WTC11 (cell line): ENCODE results near the gene PARD3B. TPM values are rescaled to one million over a fixed set of nuclear protein-coding genes. Genes with fewer than 3 reads are reported as not detected.

ENCODE experiments used
- ATAC-seq: fragments of 200-7000 bp; cut with Tn5 transposase; 2 replicates; pipeline ENCODE4 v1.10.0; 2021; ENCODE audit warnings: mild to moderate bottlenecking, moderate library complexity
- CTCF ChIA-PET: fragments of 300-600 bp; sonication (Branson Sonifier 250); formaldehyde crosslinking; loops from one replicate; lab custom pipeline; 2021; ENCODE audit warnings: antibody characterized with exemption; lab: Charles Lee
- POLR2A ChIA-PET: fragments of 350-600 bp; sonication (Branson Sonifier 250); formaldehyde crosslinking; loops from one replicate; lab custom pipeline; 2021; ENCODE audit warnings: antibody characterized with exemption; lab: Charles Lee
- DNase-seq: peaks from one replicate; pipeline ENCODE4 v3.0.0; 2021; ENCODE audit warnings: low spot score
- H3K27ac Mint-ChIP-seq: 2 replicates; pipeline ENCODE4 v1.8.0; 2021; ENCODE audit warnings: mixed read lengths
- H3K27me3 Mint-ChIP-seq: 2 replicates; pipeline ENCODE4 v1.8.0; 2021; ENCODE audit warnings: low read depth, mild to moderate bottlenecking, moderate library complexity, mixed read lengths
- H3K36me3 Mint-ChIP-seq: 2 replicates; pipeline ENCODE4 v1.8.0; 2021; ENCODE audit warnings: mixed read lengths
- H3K4me1 Mint-ChIP-seq: 2 replicates; pipeline ENCODE4 v1.8.0; 2022; ENCODE audit warnings: mixed read lengths
- H3K4me3 Mint-ChIP-seq: 2 replicates; pipeline ENCODE4 v1.8.0; 2021; ENCODE audit warnings: mild to moderate bottlenecking, moderate library complexity, mixed read lengths
- H3K9me3 Mint-ChIP-seq: 2 replicates; pipeline ENCODE4 v1.8.0; 2021; ENCODE audit warnings: mixed read lengths
- CBFB ChIP-seq: sonication (generic); formaldehyde crosslinking; IDR thresholded peaks from 2 replicates; pipeline ENCODE4 v1.8.1; 2022; ENCODE audit warnings: mild to moderate bottlenecking, low read depth, missing genetic modification reagents
- CTCF ChIP-seq: fragments of 200-600 bp; IDR thresholded peaks from 2 replicates; pipeline ENCODE4 v1.8.0; 2022; ENCODE audit warnings: antibody characterized with exemption
- E2F1 ChIP-seq: sonication (generic); formaldehyde crosslinking; IDR thresholded peaks from 2 replicates; pipeline ENCODE4 v1.8.0; 2022; ENCODE audit warnings: mild to moderate bottlenecking, missing genetic modification reagents
- EMX1 ChIP-seq: fragments of 250-450 bp; sonication (Bioruptor Pico); IDR thresholded peaks from 2 replicates; pipeline ENCODE4 v1.8.0; 2021; ENCODE audit warnings: mild to moderate bottlenecking
- ERG ChIP-seq: fragments of 250-450 bp; sonication (Bioruptor Pico); IDR thresholded peaks from 2 replicates; pipeline ENCODE4 v1.8.0; 2021; ENCODE audit warnings: mild to moderate bottlenecking
- ETV6 ChIP-seq: sonication (generic); formaldehyde crosslinking; IDR thresholded peaks from 2 replicates; pipeline ENCODE4 v1.8.1; 2022; ENCODE audit warnings: mild to moderate bottlenecking, missing genetic modification reagents
- GABPB1 ChIP-seq: sonication (generic); formaldehyde crosslinking; IDR thresholded peaks from 2 replicates; pipeline ENCODE4 v1.8.1; 2023; ENCODE audit warnings: mild to moderate bottlenecking, missing genetic modification reagents
- GTF2I ChIP-seq: fragments of 250-450 bp; sonication (Bioruptor Pico); conservative IDR thresholded peaks from 2 replicates; pipeline ENCODE4 v1.4.0; 2021; ENCODE audit warnings: mild to moderate bottlenecking
- JUN ChIP-seq: sonication (generic); formaldehyde crosslinking; IDR thresholded peaks from 2 replicates; pipeline ENCODE4 v1.8.0; 2023; ENCODE audit warnings: mild to moderate bottlenecking, missing genetic modification reagents
- MXD4 ChIP-seq: fragments of 250-450 bp; sonication (Bioruptor Pico); IDR thresholded peaks from 2 replicates; pipeline ENCODE4 v1.8.0; 2021; ENCODE audit warnings: mild to moderate bottlenecking, moderate library complexity, borderline replicate concordance
- NR2C2 ChIP-seq: sonication (generic); formaldehyde crosslinking; IDR thresholded peaks from 2 replicates; pipeline ENCODE4 v1.8.0; 2022; ENCODE audit warnings: mild to moderate bottlenecking, missing genetic modification reagents
- PREB ChIP-seq: sonication (generic); formaldehyde crosslinking; IDR thresholded peaks from 2 replicates; pipeline ENCODE4 v1.8.1; 2022; ENCODE audit warnings: mild to moderate bottlenecking, missing genetic modification reagents, moderate library complexity, borderline replicate concordance
- RELA ChIP-seq: sonication (generic); formaldehyde crosslinking; IDR thresholded peaks from 2 replicates; pipeline ENCODE4 v1.8.1; 2022; ENCODE audit warnings: missing genetic modification reagents, mild to moderate bottlenecking, borderline replicate concordance
- SOX15 ChIP-seq: fragments of 250-450 bp; sonication (Bioruptor Pico); IDR thresholded peaks from 2 replicates; pipeline ENCODE4 v1.9.0; 2021; ENCODE audit warnings: mild to moderate bottlenecking
- SP1 ChIP-seq: sonication (generic); formaldehyde crosslinking; conservative IDR thresholded peaks from 2 replicates; pipeline ENCODE4 v1.8.1; 2022; ENCODE audit warnings: missing genetic modification reagents
- TCF7 ChIP-seq: sonication (generic); formaldehyde crosslinking; IDR thresholded peaks from 2 replicates; pipeline ENCODE4 v1.8.0; 2022; ENCODE audit warnings: mild to moderate bottlenecking, low read depth, missing genetic modification reagents, moderate library complexity
- ZBTB21 ChIP-seq: sonication (generic); formaldehyde crosslinking; IDR thresholded peaks from 2 replicates; pipeline ENCODE4 v1.8.1; 2023; ENCODE audit warnings: mild to moderate bottlenecking, missing genetic modification reagents, borderline replicate concordance
- ZNF138 ChIP-seq: sonication (generic); formaldehyde crosslinking; conservative IDR thresholded peaks from 2 replicates; pipeline ENCODE4 v1.8.1; 2022; ENCODE audit warnings: mild to moderate bottlenecking, moderate library complexity, missing genetic modification reagents
- ZNF219 ChIP-seq: sonication (generic); formaldehyde crosslinking; IDR thresholded peaks from 2 replicates; pipeline ENCODE4 v1.8.0; 2023; ENCODE audit warnings: missing genetic modification reagents, mild to moderate bottlenecking, borderline replicate concordance
- ZNF232 ChIP-seq: sonication (generic); formaldehyde crosslinking; IDR thresholded peaks from 2 replicates; pipeline ENCODE4 v1.8.0; 2022; ENCODE audit warnings: mild to moderate bottlenecking, missing genetic modification reagents
- ZNF263 ChIP-seq: sonication (generic); formaldehyde crosslinking; IDR thresholded peaks from 2 replicates; pipeline ENCODE4 v1.8.1; 2022; ENCODE audit warnings: low read depth, mild to moderate bottlenecking, moderate library complexity, missing genetic modification reagents
- ZNF317 ChIP-seq: sonication (generic); formaldehyde crosslinking; IDR thresholded peaks from 2 replicates; pipeline ENCODE4 v1.8.1; 2023; ENCODE audit warnings: low read depth, mild to moderate bottlenecking, moderate library complexity, missing genetic modification reagents, borderline replicate concordance
- ZNF416 ChIP-seq: fragments of 250-450 bp; sonication (Bioruptor Pico); IDR thresholded peaks from 2 replicates; pipeline ENCODE4 v1.9.0; 2021; ENCODE audit warnings: mild to moderate bottlenecking, inconsistent platforms
- total RNA-seq: library from RNA; stranded (reverse); gene quantifications from 3 replicates; pipeline ENCODE4 v1.2.3, GENCODE V29; 2021
- TF ChIP-seq, protein P1 (sequence below): sonication (generic); formaldehyde crosslinking; conservative IDR thresholded peaks from 2 replicates; pipeline ENCODE4 v1.8.1; 2022; ENCODE audit warnings: mild to moderate bottlenecking, missing genetic modification reagents
- TF ChIP-seq, protein P2 (sequence below): fragments of 250-450 bp; sonication (Bioruptor Pico); IDR thresholded peaks from 2 replicates; pipeline ENCODE4 v1.9.0; 2021; ENCODE audit warnings: mild to moderate bottlenecking

PARD3B gene
- total RNA-seq, 1 experiment from 2014 or later: 5.6 TPM

DNA sequence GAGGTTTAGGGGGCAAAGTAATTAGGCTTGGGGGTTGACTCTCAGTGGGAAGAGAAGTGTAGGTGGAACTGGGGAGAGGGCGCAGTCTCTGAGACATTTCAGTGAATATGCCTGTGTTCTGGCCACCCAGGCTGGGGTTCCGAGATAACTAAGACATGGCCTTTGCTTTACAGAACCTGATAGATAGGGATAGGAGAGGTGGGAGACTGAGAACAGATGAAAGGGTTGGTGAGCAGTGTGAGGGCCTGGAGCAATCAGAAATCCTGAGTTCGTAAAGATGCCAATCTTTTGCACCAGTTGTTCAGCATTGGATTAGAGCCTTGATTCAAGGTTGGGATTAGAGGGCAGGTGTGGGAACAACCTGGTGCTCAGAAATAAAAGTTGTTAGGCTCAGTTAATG lies 15.6 kb downstream of the PARD3B start (continued):
- no peak for TF ChIP-seq PREB (CRISPR knock-in tag)
- no peak for TF ChIP-seq EMX1
- TF ChIP-seq GTF2I (CRISPR knock-in tag): no peak
- TF ChIP-seq ZNF232 (CRISPR knock-in tag): no peak

GRCh38 chr2:204561771-204562170 lies 16.5 kb downstream of the PARD3B start:
- Mint-ChIP-seq H3K4me3 (no peak overlapping the region), H3K36me3 (peaks cover 14% of the 10 kb centered on the region), H3K27ac (no peak overlapping the region), H3K27me3 (no peaks in the 10 kb centered on the region), H3K9me3 (peaks cover 22% of the 10 kb centered on the region), H3K4me1 (no peaks in the 10 kb centered on the region)
- ATAC-seq: no peak
- CTCF ChIA-PET: no interaction called here
- DNase-seq: no peak
- TF ChIP-seq E2F1 (CRISPR knock-in tag) (no peak), SOX15 (CRISPR knock-in tag) (no peak), NR2C2 (CRISPR knock-in tag) (no peak), ZNF219 (CRISPR knock-in tag) (no peak), ZNF138 (no peak), ZNF416 (CRISPR knock-in tag) (no peak), TCF7 (CRISPR knock-in tag) (no peak), MXD4 (CRISPR knock-in tag) (no peak), JUN (CRISPR knock-in tag) (no peak), ERG (no peak), GABPB1 (CRISPR knock-in tag) (no peak), SP1 (CRISPR knock-in tag) (no peak)
- TF ChIP-seq, protein P1, sequence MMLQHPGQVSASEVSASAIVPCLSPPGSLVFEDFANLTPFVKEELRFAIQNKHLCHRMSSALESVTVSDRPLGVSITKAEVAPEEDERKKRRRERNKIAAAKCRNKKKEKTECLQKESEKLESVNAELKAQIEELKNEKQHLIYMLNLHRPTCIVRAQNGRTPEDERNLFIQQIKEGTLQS (CRISPR knock-in tag): no peak
- POLR2A ChIA-PET: no interaction called here

- CTCF ChIA-PET: no interaction called here
- POLR2A ChIA-PET: no interaction called here
- TF ChIP-seq CBFB (CRISPR knock-in tag) (no peak), EMX1 (no peak), ETV6 (CRISPR knock-in tag) (no peak), PREB (CRISPR knock-in tag) (no peak), ERG (no peak), ZNF317 (no peak), ZNF263 (CRISPR knock-in tag) (no peak), RELA (no peak), ZBTB21 (no peak), CTCF (no peak)
- TF ChIP-seq, protein P2, sequence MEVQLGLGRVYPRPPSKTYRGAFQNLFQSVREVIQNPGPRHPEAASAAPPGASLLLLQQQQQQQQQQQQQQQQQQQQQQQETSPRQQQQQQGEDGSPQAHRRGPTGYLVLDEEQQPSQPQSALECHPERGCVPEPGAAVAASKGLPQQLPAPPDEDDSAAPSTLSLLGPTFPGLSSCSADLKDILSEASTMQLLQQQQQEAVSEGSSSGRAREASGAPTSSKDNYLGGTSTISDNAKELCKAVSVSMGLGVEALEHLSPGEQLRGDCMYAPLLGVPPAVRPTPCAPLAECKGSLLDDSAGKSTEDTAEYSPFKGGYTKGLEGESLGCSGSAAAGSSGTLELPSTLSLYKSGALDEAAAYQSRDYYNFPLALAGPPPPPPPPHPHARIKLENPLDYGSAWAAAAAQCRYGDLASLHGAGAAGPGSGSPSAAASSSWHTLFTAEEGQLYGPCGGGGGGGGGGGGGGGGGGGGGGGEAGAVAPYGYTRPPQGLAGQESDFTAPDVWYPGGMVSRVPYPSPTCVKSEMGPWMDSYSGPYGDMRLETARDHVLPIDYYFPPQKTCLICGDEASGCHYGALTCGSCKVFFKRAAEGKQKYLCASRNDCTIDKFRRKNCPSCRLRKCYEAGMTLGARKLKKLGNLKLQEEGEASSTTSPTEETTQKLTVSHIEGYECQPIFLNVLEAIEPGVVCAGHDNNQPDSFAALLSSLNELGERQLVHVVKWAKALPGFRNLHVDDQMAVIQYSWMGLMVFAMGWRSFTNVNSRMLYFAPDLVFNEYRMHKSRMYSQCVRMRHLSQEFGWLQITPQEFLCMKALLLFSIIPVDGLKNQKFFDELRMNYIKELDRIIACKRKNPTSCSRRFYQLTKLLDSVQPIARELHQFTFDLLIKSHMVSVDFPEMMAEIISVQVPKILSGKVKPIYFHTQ (CRISPR knock-in tag): no peak
Measured at GRCh38 chr2:204566439-204566838, 21.2 kb downstream of the PARD3B start.

More at GRCh38 chr2:204566439-204566838, 21.2 kb downstream of the PARD3B start:
- no peaks in the 10 kb centered on the region for H3K27me3 Mint-ChIP-seq
- no peaks in the 10 kb centered on the region for H3K9me3 Mint-ChIP-seq
- no peak overlapping the region for H3K27ac Mint-ChIP-seq
- no peaks in the 10 kb centered on the region for H3K36me3 Mint-ChIP-seq
- DNase-seq: no peak
- no peaks in the 10 kb centered on the region for H3K4me1 Mint-ChIP-seq
- ATAC-seq: no peak
- no peak overlapping the region for H3K4me3 Mint-ChIP-seq
